Activated CD4-positive, alpha-beta memory T cell treated with anti-CD3 and anti-CD28 coated beads for 36 hours (primary cell): ENCODE data around the gene CAB39L. TPM values are rescaled to one million over a fixed set of nuclear protein-coding genes. Genes with fewer than 3 reads are reported as not detected.

Experiments
- CTCF ChIA-PET: fragments of 350-600 bp; sonication (Branson Sonifier 250); formaldehyde crosslinking; loops from one replicate; lab custom pipeline; 2021; ENCODE audit warnings: antibody characterized with exemption, inconsistent platforms; lab: Charles Lee
- POLR2A ChIA-PET: fragments of 350-600 bp; sonication (Branson Sonifier 250); formaldehyde crosslinking; loops from one replicate; lab custom pipeline; 2021; ENCODE audit warnings: antibody characterized with exemption; lab: Charles Lee
- DNase-seq: peaks from one replicate; pipeline ENCODE4 v3.0.0-alpha.2; 2020
- H3K27ac Mint-ChIP-seq: one replicate; pipeline ENCODE4 v1.8.0; 2021; ENCODE audit warnings: mixed read lengths
- H3K27me3 Mint-ChIP-seq: one replicate; pipeline ENCODE4 v1.8.0; 2021; ENCODE audit warnings: mixed read lengths
- H3K36me3 Mint-ChIP-seq: one replicate; pipeline ENCODE4 v1.8.0; 2021; ENCODE audit warnings: mixed read lengths
- H3K4me1 Mint-ChIP-seq: one replicate; pipeline ENCODE4 v1.8.0; 2021; ENCODE audit warnings: low read depth, mixed read lengths
- H3K4me3 Mint-ChIP-seq: one replicate; pipeline ENCODE4 v1.8.0; 2021; ENCODE audit warnings: mild to moderate bottlenecking, mixed read lengths
- H3K9me3 Mint-ChIP-seq: one replicate; pipeline ENCODE4 v1.8.0; 2021; ENCODE audit warnings: mixed read lengths
- intact Hi-C: fragments of 100-400 bp; cut with micrococcal nuclease; formaldehyde crosslinking; loops from one replicate; pipeline ENCODE4 v1.15.1; 2023
- total RNA-seq, 2 experiments: library from RNA; stranded (reverse); gene quantifications; one replicate each; pipeline ENCODE4 v1.2.3, GENCODE V29; 2021

The CAB39L gene
- total RNA-seq, 2 experiments from 2014 or later = 5.6 to 6.3 TPM

DNA sequence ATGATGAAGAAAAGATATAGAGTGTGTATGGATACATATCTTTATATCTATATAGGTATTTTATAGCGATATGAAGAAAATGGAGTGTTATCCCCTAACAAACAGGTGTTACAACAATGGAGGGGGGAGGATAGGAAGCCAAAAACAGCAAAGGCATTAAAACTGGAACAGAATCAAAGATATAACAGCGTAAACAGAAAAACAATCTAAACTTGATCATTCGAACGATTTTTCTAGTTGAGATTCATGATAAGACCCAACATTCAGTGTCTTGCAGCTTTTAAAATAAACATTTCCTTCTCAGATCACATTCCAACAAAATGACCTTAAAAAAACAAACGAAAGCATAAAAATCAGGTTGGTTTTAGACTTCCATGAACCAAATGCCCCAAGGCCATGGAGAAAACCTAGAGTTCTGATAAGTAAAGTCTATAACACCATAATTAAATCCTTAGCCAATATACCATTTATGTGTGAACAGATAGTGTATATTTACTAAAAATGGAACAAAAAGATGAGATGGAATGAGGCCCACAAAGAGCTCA lies 55.7 kb downstream of the CAB39L start:
- peaks cover 3% of the 10 kb centered on the region for H3K27me3 Mint-ChIP-seq
- peaks cover 3% of the 10 kb centered on the region for H3K9me3 Mint-ChIP-seq

DNA sequence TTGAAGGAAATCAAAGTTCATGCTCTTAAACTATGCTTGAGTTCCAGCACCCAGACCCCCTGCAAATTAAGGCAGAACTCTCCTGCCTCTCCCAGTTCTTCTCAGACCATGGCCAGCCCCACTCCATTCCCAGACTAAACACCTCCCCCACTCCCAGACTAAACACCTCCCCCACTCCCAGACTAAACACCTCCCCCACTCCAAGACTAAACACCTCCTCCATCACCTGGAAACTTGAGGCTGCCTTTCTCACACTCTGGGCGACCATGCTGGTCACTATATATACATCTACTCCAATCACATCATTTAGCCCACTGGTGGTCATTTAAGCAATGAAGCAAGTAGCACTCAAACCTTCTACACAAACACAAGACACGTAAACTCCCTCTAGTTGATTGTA lies 57.2 kb downstream of the CAB39L start:
- no peak overlapping the region for H3K4me3 Mint-ChIP-seq
- H3K9me3 Mint-ChIP-seq = peaks cover 2% of the 10 kb centered on the region
- peaks cover 3% of the 10 kb centered on the region for H3K27me3 Mint-ChIP-seq
- no peak overlapping the region for H3K27ac Mint-ChIP-seq
- DNase-seq = no peak
- POLR2A ChIA-PET = no interaction called here
- H3K36me3 Mint-ChIP-seq = peaks cover 5% of the 10 kb centered on the region
- CTCF ChIA-PET = no interaction called here
- intact Hi-C loops = no loop called here
- H3K4me1 Mint-ChIP-seq = no peaks in the 10 kb centered on the region

More for the DNA sequence above, 55.7 kb downstream of the CAB39L start:
- ChIA-PET CTCF (no interaction called here), POLR2A (no interaction called here)
- H3K27ac Mint-ChIP-seq = no peak overlapping the region
- H3K4me3 Mint-ChIP-seq = no peak overlapping the region
- no peak for DNase-seq
- H3K36me3 Mint-ChIP-seq = peaks cover 3% of the 10 kb centered on the region
- intact Hi-C loops = no loop called here
- no peaks in the 10 kb centered on the region for H3K4me1 Mint-ChIP-seq

DNA sequence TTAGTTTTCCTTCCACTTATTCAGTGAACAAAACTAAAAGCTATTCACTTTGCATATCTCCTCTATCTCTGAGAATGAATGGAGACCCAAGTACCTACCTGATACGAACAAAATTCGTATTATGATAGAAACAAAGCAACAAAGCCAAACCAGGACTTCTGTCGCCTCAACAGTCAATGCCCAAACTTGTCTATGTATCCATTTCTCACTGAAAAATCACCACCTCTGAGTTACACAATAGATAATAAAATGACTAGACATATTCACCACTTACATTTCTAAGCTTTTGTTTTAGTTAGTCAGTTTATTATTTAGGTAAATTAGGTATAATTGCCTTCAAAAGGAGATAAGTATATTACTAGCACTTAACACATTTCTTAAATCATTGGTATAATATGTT lies 67.7 kb downstream of the CAB39L start:
- Mint-ChIP-seq H3K4me3 (no peak overlapping the region), H3K9me3 (no peaks in the 10 kb centered on the region), H3K36me3 (peaks cover 2% of the 10 kb centered on the region), H3K27me3 (no peaks in the 10 kb centered on the region), H3K4me1 (peaks cover 20% of the 10 kb centered on the region), H3K27ac (no peak overlapping the region)
- DNase-seq = no peak
- POLR2A ChIA-PET = no interaction called here
- CTCF ChIA-PET = interaction anchor here (1.2 kb wide), 1 partner anchor 9 kb away, joined by 5 read pairs; no protein-coding TSS in a partner anchor
- intact Hi-C loops = no loop called here

DNA sequence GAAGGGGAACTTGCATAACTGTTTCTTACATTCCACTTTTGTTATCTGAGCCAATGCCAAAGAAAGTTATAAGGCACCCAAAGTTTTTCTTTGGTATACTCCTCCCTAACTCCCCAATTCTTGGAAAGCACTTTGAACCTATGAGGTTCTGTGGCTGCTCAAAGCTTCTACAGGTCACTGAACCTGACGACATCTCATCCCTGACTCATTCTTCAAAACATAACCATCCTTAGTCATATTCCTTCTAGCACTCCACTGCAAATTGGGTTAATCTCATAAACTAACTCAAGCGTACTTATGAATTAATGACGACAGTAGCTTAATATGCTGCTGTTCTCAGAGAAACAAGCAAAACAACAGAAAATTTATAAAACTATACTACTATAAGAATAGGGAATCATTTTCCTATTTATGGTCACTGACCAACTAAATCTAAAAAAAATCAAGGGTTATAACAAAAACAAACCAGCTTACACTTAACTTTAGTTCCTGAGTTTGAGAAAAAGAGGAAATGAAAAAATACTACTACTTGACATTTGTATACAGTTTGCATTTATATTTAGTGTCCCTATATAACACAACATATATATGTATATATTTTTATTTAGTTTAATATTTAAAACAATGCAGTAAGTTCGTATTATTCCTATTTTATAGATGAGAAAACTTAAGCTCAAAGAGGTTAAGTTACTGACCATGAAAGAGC lies 69.1 kb downstream of the CAB39L start:
- DNase-seq = no peak
- intact Hi-C loops = no loop called here
- POLR2A ChIA-PET = no interaction called here
- CTCF ChIA-PET = no interaction called here
- peaks cover 20% of the 10 kb centered on the region for H3K4me1 Mint-ChIP-seq
- H3K9me3 Mint-ChIP-seq = no peaks in the 10 kb centered on the region
- H3K27ac Mint-ChIP-seq = no peak overlapping the region
- H3K4me3 Mint-ChIP-seq = no peak overlapping the region
- peaks cover 2% of the 10 kb centered on the region for H3K36me3 Mint-ChIP-seq
- no peaks in the 10 kb centered on the region for H3K27me3 Mint-ChIP-seq

DNA sequence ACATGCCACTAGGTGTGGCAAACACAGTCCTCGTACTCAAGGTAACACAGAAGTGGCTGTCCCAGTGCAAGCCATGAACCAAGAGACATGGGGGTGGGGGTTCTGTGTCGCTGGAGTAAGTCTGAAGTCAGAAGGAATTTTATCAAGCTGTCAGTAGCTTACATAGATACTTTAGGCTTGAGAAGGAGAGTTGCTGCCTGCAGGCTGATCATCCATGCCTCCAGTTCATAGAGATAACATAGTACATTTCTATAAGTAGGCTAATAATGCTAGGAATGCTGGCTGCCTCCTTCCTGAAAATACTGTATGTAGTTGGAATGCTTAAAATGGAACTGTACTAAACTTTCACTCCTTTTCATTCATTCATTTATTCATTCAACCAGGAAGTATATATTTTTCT lies 70.1 kb downstream of the CAB39L start:
- Mint-ChIP-seq H3K27ac (no peak overlapping the region), H3K36me3 (peaks cover 2% of the 10 kb centered on the region), H3K4me3 (no peak overlapping the region), H3K4me1 (peaks cover 20% of the 10 kb centered on the region), H3K27me3 (peaks cover 1% of the 10 kb centered on the region), H3K9me3 (no peaks in the 10 kb centered on the region)
- CTCF ChIA-PET = no interaction called here
- POLR2A ChIA-PET = no interaction called here
- intact Hi-C loops = no loop called here
- no peak for DNase-seq

DNA sequence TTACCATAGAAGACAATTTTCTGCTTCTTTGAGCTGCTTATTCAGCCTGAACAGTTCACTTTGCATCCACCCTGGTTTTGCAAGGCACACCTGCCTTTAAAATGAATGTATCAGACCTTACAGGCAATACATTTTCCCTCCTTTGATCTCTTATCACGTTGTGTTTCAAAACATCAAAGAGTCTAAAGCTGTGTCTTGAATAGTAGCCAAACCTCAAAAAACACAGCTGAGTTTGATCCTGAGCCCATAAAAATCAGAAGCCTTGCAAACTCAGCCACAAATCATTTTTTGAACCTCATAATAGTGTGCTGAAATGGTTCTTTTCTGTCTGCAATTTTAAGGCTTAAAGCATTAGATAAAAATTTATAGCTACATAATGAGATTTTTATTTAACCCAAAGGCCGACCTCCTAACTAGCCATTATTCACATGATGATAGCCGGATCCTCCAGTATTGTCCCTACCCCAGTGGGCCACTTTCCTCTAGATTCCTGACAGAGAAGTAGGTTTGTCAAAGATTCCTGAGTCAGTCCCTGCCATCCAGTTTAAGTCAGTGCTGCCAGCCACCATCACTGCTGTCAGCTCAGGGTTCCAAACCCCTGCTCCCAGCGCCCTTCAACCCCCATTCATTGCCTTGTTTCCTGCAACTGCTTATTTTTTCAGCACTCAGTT lies 71.8 kb downstream of the CAB39L start:
- ChIA-PET POLR2A (interaction anchor here (0.6 kb wide), 1 partner anchor 93 kb away, joined by 3 read pairs; no protein-coding TSS in a partner anchor), CTCF (no interaction called here)
- Mint-ChIP-seq H3K9me3 (no peaks in the 10 kb centered on the region), H3K27me3 (peaks cover 1% of the 10 kb centered on the region), H3K4me3 (no peak overlapping the region), H3K27ac (no peak overlapping the region), H3K36me3 (peaks cover 2% of the 10 kb centered on the region), H3K4me1 (peaks cover 20% of the 10 kb centered on the region)
- DNase-seq = no peak
- intact Hi-C loops = no loop called here

DNA sequence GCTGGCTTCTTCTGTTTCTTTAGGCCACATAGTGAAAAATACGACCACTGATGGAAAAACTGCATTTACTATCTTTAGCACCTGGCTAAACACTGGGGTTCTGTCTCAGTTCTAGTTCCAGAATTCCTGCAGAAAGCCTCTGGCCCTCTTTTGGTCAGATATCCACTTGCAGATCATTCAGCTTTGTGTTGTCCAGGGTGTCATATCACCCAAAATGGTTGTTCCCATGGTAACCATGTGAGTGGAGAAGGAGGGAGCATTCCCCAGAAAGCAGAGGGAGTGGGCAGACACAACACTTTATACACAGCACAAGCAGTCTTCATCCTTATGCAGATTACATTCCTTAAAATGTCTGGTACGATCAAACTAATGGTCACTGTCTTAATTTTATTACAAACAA lies 73.5 kb downstream of the CAB39L start:
- CTCF ChIA-PET = interaction anchor here (1.0 kb wide), 1 partner anchor 10 kb away, joined by 3 read pairs; no protein-coding TSS in a partner anchor
- H3K36me3 Mint-ChIP-seq = peaks cover 5% of the 10 kb centered on the region
- no peak overlapping the region for H3K27ac Mint-ChIP-seq

DNA sequence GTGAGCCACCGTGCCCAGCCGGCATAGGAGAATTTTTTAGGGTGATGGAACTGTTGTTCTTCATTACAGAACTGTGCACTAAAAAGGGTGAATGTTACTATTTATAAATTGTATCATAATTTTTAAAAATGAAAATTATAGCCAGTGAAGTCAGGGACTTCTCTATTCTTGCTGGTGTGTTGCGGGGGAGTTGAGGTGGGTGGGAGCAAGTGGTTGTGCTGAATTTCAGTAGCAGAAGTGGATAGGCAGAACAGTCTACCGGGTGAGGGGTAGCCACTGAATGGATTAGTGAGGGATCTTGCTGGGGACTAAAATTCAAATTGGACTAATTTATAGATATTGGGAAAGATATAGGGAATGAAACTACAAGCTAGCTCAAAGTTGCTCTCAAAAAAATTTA lies 74.0 kb downstream of the CAB39L start:
- DNase-seq = no peak
- POLR2A ChIA-PET = no interaction called here
- Mint-ChIP-seq H3K4me1 (peaks cover 20% of the 10 kb centered on the region), H3K27me3 (peaks cover 1% of the 10 kb centered on the region), H3K4me3 (no peak overlapping the region), H3K9me3 (peaks cover 5% of the 10 kb centered on the region), H3K36me3 (peaks cover 9% of the 10 kb centered on the region), H3K27ac (no peak overlapping the region)
- CTCF ChIA-PET = interaction anchor here (1.0 kb wide), 1 partner anchor 10 kb away, joined by 3 read pairs; no protein-coding TSS in a partner anchor
- intact Hi-C loops = no loop called here

More for the DNA sequence above, 73.5 kb downstream of the CAB39L start:
- no peaks in the 10 kb centered on the region for H3K9me3 Mint-ChIP-seq
- H3K4me3 Mint-ChIP-seq = no peak overlapping the region
- POLR2A ChIA-PET = no interaction called here
- H3K27me3 Mint-ChIP-seq = peaks cover 1% of the 10 kb centered on the region
- intact Hi-C loops = no loop called here
- no peak for DNase-seq
- H3K4me1 Mint-ChIP-seq = peaks cover 20% of the 10 kb centered on the region

DNA sequence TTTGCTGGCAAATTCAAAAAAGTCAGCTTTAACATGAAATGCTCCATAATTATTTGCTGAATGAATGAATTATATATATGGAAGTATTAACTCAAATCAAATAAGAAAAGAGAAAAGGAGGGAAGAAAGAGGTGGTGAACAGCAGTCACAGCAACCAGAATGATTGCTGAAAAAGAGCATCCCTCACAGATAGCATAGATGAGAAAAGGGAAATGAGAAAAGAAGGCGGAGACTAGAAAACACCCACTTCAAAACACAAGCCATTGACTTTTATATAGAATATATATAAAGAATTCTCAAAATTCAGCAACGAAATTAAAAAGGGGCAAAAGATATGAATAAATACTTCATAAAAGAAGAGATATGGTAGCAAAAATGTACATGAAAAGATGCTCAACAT lies 75.2 kb downstream of the CAB39L start:
- Mint-ChIP-seq H3K27ac (no peak overlapping the region), H3K27me3 (peaks cover 1% of the 10 kb centered on the region), H3K9me3 (peaks cover 14% of the 10 kb centered on the region), H3K4me1 (peaks cover 17% of the 10 kb centered on the region), H3K4me3 (no peak overlapping the region), H3K36me3 (peaks cover 18% of the 10 kb centered on the region)
- POLR2A ChIA-PET = no interaction called here
- CTCF ChIA-PET = no interaction called here
- DNase-seq = no peak
- intact Hi-C loops = no loop called here

DNA sequence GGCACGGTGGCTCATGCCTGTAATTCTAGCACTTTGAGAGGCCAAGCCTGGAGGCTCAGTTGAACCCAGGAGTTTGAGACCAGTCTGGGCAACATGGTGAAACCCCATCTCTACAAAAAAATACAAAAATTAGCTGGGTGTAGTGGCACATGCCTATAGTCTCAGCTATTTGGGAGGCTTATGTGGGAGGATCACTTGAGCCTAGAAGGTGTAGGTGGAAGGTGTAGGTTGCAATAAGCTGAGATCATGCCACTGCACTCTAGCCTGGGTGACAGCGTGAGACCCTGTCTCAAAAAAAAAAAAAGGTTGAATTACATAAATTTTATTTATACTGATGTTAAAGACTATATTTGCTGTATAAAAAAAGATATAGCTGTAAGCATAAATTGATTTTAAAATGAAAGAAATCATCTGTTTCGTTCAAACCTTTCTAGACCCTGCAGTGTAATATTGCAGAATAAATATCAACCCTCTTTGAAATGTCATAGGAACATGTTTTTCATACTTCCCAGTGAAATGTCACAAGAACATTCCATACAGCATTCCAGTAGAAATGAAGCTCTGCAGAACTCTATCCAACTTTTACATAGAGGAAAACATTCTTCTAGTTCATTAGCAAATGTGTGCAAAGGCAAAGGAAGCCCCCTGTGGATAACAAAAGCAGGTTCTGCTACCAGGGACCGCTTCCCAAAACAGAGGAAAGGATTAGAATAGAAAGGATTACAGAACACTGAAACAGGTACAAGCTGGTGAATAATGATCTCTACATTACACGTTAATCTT lies 76.0 kb downstream of the CAB39L start:
- H3K4me1 Mint-ChIP-seq = peaks cover 14% of the 10 kb centered on the region
- CTCF ChIA-PET = interaction anchor here (0.6 kb wide), 1 partner anchor 347 kb away, joined by 3 read pairs; no protein-coding TSS in a partner anchor
- H3K9me3 Mint-ChIP-seq = peaks cover 21% of the 10 kb centered on the region
- H3K36me3 Mint-ChIP-seq = peaks cover 24% of the 10 kb centered on the region
- intact Hi-C loops = no loop called here
- POLR2A ChIA-PET = no interaction called here
- no peak overlapping the region for H3K4me3 Mint-ChIP-seq
- peaks cover 1% of the 10 kb centered on the region for H3K27me3 Mint-ChIP-seq
- no peak overlapping the region for H3K27ac Mint-ChIP-seq
- no peak for DNase-seq

DNA sequence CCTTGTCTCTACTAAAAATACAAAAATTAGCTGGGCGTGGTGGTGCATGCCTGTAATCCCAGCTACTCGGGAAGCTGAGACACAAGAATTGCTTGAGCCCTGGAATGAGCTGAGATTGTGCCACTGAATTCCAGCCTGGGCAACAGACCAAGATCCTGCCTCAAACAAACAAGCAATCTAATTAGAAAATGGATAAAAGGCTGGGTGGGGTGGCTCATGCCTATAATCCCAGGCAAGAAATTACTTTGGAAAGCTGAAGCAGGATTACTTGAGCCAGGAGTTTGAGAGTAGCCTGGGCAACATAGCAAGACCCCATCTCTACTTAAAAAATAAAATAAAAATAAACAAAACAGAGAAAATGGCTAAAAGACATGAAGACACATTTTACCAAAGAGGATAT lies 77.0 kb downstream of the CAB39L start:
- Mint-ChIP-seq H3K36me3 (peaks cover 26% of the 10 kb centered on the region), H3K4me1 (peaks cover 5% of the 10 kb centered on the region), H3K4me3 (no peak overlapping the region), H3K27ac (no peak overlapping the region), H3K27me3 (peaks cover 1% of the 10 kb centered on the region), H3K9me3 (peaks cover 21% of the 10 kb centered on the region)
- CTCF ChIA-PET = no interaction called here
- no peak for DNase-seq
- POLR2A ChIA-PET = no interaction called here
- intact Hi-C loops = no loop called here

DNA sequence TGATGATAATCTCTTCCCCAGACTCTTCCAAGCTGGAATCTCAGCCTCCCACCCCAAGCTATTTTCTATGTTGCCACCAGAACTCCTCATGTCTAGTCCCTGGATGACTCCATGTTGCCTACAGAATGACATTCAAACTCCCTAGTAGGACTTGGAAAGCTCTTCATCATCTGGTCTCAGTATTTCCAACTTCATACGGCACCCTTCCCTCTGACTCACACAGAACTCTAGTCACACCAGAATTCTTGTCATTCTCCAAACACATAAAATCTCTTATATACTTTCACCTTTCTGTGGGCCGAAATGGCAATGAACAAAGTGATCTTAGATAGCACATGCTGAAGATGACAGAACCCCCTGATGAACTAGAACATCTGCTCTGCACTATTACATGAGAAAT lies 86.2 kb downstream of the CAB39L start:
- Mint-ChIP-seq H3K36me3 (peaks cover 8% of the 10 kb centered on the region), H3K4me1 (no peaks in the 10 kb centered on the region), H3K9me3 (no peaks in the 10 kb centered on the region), H3K4me3 (no peak overlapping the region), H3K27ac (no peak overlapping the region), H3K27me3 (no peaks in the 10 kb centered on the region)
- CTCF ChIA-PET = no interaction called here
- POLR2A ChIA-PET = no interaction called here
- intact Hi-C loops = no loop called here
- no peak for DNase-seq
